C4-2B (cell line): Measurements from ENCODE around the gene TNFSF9.

Experiments used
- H3K27ac ChIP-seq: fragments of 450-650 bp; 2 replicates; pipeline ENCODE4 v1.5.1; 2017
- CTCF ChIP-seq: fragments of 450-650 bp; conservative IDR thresholded peaks from 2 replicates; pipeline ENCODE4 v1.5.1; 2017; ENCODE audit warnings: mild to moderate bottlenecking
- ZFX ChIP-seq: fragments of 450-650 bp; IDR thresholded peaks from 2 replicates; pipeline ENCODE4 v1.6.1; 2017

The TNFSF9 gene

GRCh38 chr19:6530386-6531162 is at the start of gene TNFSF9:
TNFSF9 (plus strand) TSS chr19:6531026; CDS start chr19:6531037, 11 bp downstream.
- peak within 1 kb of the TSS; percentile 78 for H3K27ac ChIP-seq
- no peak for TF ChIP-seq ZFX

GRCh38 chr19:6481541-6482342 is 49.1 kb upstream of the TNFSF9 start, which contains the start of gene DENND1C:
DENND1C (minus strand) TSS chr19:6481787; CDS start chr19:6481695, 92 bp downstream.
- TF ChIP-seq CTCF (no peak; the same call in 1 of the 2 replicates), ZFX (no peak)
- no peak within 1 kb of the TSS for H3K27ac ChIP-seq

GRCh38 chr19:6482343-6482686 is 48.5 kb upstream of the TNFSF9 start:
- TF ChIP-seq ZFX (no peak), CTCF (no peak)
- no peak overlapping the region for H3K27ac ChIP-seq

GRCh38 chr19:6483235-6483634 is 47.6 kb upstream of the TNFSF9 start:
- no peak overlapping the region for H3K27ac ChIP-seq
- TF ChIP-seq ZFX, result no peak
- no peak for TF ChIP-seq CTCF

GRCh38 chr19:6484230-6484629 is 46.6 kb upstream of the TNFSF9 start:
- TF ChIP-seq CTCF (no peak), ZFX (no peak)

GRCh38 chr19:6484831-6485230 is 46.0 kb upstream of the TNFSF9 start:
- TF ChIP-seq ZFX (no peak), CTCF (no peak)
- no peak overlapping the region for H3K27ac ChIP-seq

More at GRCh38 chr19:6484230-6484629, 46.6 kb upstream of the TNFSF9 start:
- H3K27ac ChIP-seq, result no peak overlapping the region

- TF ChIP-seq ZFX (no peak), CTCF (no peak)
- no peak overlapping the region for H3K27ac ChIP-seq
Observed at GRCh38 chr19:6489278-6490061, 41.4 kb upstream of the TNFSF9 start.
